Activated naive CD4-positive, alpha-beta T cell treated with anti-CD3 and anti-CD28 coated beads, Interleukin-2, amount 50 U/mL, for 72 hours (primary cell): ENCODE measurements around the gene PUM1. TPM values are rescaled to one million over a fixed set of nuclear protein-coding genes. Genes with fewer than 3 reads are reported as not detected.

Source experiments
- ATAC-seq, 2 donors: fragments of 150-1000 bp; cut with Tn5 transposase; 2 replicates each; pipeline ENCODE4 v1.10.0; 2021; ENCODE audit warnings: mild to moderate bottlenecking in 2 of 2, moderate library complexity in 2 of 2
- DNase-seq, 2 donors: peaks; one replicate each; pipeline ENCODE4 v3.0.0; 2021 to 2022; ENCODE audit warnings: low spot score in 2 of 2
- H3K27ac Mint-ChIP-seq, 2 donors: one replicate each; pipeline ENCODE4 v1.8.0; 2022; ENCODE audit warnings: mild to moderate bottlenecking in 2 of 2, mixed read lengths in 2 of 2
- H3K36me3 Mint-ChIP-seq, 2 donors: one replicate each; pipeline ENCODE4 v1.8.0; 2022; ENCODE audit warnings: mixed read lengths in 2 of 2
- H3K9me3 Mint-ChIP-seq, 2 donors: one replicate each; pipeline ENCODE4 v1.8.0; 2022; ENCODE audit warnings: mixed read lengths in 2 of 2
- total RNA-seq, 2 donors: library from RNA; stranded (reverse); gene quantifications; one replicate each; pipeline ENCODE4 v1.2.3, GENCODE V29; 2022

Gene PUM1
- total RNA-seq, 2 donors from 2014 or later: 107 to 118 TPM

DNA sequence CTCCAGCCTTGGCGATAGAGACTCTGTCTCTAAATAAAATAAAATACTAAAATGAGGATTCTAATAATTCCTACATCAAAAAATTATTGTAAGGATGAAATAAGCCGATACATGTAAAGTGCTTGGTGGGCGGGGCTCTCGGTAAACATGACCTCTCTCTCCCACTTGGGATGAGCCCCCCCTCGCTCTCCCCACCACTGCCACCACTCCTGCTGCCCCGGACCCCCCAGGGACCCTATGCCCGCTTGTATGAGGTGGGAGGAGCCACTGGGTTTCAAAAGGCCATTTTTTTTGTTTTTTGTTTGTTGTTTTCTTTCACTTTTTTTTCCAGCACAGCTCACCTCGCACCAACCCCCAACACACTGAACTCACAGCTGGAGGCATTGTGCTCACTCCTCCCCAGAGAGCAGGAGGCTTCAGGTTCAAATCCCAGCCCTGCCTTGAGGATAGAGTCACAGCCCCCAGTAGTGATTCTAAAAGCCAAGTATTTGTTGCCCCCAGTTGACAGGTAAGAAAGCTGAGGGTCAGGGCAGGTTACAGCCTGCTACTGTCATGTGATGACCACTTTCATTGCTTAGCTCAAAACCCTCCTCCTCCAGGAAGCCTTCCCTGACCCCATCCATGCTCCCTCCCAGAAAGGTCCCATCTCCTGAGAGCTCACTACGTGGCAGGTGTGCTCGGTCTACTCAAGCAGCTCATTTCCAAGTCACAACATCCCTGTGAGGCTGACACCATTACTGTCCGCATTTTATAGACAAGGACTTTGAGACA lies 161.1 kb downstream of the PUM1 start:
- Mint-ChIP-seq H3K27ac (no peak overlapping the region), H3K36me3 (peaks cover 4 to 6% of the 10 kb centered on the region in 2 donors), H3K9me3 (no peaks in the 10 kb centered on the region)
- DNase-seq (no peak), ATAC-seq (no peak)

DNA sequence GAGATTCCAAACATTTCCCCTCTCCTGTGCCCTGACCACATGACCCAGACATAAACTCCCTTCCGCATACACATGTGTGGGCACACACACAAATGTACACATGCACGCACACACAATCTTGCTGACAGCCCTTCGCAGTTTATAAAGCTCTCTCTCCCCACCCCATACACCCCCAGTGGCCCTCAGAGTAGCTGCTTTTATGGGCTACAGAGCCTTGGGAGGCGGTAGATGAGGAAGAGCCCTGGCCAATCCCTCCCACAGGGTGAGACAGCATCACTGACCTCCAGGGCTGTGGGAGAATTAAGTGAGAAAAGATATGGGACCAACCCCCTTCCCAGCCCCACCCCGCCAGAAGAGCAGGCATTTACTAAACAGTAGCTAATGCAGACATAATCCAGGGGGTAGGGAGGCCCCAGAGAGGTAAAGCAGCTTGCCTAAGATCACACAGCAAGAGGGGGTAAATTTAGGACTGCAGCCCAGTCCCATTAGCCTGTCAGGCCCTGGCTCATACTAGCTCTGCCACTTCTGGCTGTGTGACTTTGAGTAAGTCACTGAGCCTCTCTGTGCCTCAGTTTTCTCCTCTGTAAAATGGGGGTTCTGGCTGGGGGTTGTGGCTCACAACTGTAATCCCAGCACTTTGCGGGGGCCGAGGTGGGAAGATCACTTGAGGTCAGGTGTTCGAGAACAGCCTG lies 162.0 kb downstream of the PUM1 start:
- Mint-ChIP-seq H3K27ac (no peak overlapping the region), H3K36me3 (peaks cover 0 to 6% of the 10 kb centered on the region in 2 donors), H3K9me3 (no peaks in the 10 kb centered on the region)
- ATAC-seq: no peak
- no peak for DNase-seq

DNA sequence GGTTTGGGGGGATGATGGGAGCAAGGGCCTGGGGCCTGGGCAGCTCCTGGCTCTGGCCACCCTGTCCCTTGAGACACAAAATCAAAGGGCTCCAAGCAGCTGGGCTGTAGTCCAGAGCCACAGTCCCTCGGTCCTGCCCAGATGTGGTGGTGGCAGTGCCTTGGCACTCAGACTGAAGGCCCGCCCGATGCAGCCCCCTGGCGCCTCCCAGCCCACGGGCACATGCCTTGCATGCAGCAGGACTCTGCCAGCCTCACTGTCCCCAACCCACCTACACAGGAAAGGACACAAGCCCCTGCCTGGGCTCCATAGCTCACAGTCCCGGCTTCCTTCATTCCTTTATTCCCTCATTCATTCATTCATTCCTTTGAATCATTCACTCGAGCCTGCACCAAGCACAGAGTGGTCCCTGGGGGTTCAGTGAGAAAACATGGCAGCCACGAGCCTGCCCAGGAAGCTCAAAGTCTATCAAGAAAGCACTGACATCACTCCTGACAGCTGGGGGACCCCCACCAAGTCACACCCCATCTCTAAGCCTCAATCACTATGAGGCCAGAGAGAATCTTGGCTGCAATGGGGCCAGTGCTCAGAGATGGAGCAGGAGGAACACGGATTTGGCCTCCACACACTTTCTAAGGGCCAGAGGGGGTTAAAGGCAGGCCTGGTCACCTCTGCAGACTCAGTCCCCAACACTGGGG lies 162.8 kb downstream of the PUM1 start:
- DNase-seq: no peak
- Mint-ChIP-seq H3K36me3 (peaks cover 0 to 6% of the 10 kb centered on the region in 2 donors), H3K9me3 (no peaks in the 10 kb centered on the region), H3K27ac (no peak overlapping the region)
- no peak for ATAC-seq

DNA sequence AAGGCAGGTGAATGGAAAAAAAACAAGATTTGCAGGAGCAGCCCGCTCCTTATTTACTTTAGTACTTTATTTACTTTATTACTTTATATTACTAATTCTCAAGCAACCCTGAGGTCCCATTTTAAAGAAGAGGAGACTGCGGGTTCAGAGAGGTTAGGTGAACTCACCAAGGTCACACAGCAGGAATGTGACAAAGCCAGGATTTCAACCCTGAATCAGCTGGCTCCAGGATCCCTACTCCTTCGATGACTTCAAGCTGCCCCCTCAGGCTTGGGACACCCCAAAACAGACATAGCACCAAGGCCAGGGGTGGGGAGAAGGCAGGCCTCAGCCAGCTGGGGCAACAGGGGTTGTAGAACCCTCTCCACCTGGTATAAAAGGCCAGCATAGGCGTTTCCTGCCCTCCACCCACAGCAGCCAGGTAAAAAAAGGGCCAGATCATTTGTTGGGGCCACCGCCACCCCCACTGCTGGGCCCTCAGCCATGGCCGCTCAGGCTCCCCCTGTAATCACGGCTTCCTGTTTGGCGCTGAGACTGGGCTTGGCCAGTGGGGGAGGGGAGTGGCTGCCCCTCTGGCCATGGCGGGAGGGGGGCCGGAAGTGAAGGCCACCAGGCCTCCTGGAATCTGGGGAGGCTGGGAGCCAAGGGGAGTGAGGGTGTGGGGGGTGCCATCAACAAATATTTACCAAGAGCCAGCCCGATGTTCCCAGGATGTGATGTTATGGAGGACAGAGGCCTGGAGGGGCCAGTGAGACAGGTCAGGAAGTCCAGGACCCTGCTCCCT lies 163.5 kb downstream of the PUM1 start:
- no peak overlapping the region for H3K27ac Mint-ChIP-seq
- H3K36me3 Mint-ChIP-seq: no peaks in the 10 kb centered on the region
- no peaks in the 10 kb centered on the region for H3K9me3 Mint-ChIP-seq
- DNase-seq (no peak), ATAC-seq (no peak)

DNA sequence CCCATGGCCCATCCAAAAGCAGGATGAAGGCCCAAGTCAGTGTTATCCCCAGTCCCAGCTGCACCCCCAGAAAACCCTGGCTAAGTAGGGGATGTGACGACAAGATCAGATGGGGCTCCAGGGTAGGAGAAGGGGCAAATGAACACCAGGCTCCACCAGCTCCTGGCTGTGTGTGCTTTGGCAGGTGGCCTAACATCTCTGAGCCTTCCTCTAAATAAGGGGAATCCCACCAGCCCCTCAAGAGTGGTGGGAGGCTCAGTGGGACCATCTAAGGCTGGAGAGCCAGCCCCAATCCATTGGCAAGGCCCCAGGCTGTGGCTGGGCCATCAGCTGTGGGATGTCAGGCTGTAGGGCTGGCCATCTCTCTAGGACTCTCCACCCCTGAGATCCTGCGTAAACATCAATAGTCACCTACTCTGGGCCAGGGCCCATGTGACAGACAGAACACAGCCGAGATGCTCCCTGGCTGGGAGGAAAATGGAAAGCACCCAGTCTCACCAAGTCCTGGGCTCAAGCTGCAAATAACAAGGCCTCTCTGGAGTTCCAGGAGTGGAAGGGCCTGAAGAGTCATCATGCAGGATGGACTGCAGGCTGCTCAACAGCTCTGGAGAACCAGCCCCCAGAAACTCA lies 164.5 kb downstream of the PUM1 start:
- H3K27ac Mint-ChIP-seq: no peak overlapping the region
- no peak for ATAC-seq
- H3K36me3 Mint-ChIP-seq: no peaks in the 10 kb centered on the region
- H3K9me3 Mint-ChIP-seq: no peaks in the 10 kb centered on the region
- no peak for DNase-seq

DNA sequence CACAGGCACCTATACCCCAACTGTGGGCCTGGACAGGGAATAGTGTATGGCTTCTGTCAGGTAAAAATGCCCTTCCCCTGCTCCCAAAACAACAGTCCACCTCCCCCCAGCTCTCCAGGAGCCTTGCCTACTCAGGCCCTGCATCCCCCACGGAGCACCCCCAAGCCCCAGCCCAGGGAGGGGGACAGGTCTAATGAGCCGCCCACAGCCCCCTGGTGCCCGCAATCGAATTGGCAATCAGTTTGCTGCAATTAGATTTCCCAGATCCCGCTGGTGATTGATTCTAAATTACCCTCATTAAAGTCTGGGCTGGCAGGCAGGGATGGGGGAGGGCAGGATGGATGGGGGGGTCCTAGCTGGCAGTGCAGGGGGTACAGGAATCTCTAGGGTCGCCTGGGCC lies 165.0 kb downstream of the PUM1 start:
- no peak for DNase-seq
- no peak for ATAC-seq
- H3K9me3 Mint-ChIP-seq: no peaks in the 10 kb centered on the region
- no peaks in the 10 kb centered on the region for H3K36me3 Mint-ChIP-seq
- no peak overlapping the region for H3K27ac Mint-ChIP-seq

DNA sequence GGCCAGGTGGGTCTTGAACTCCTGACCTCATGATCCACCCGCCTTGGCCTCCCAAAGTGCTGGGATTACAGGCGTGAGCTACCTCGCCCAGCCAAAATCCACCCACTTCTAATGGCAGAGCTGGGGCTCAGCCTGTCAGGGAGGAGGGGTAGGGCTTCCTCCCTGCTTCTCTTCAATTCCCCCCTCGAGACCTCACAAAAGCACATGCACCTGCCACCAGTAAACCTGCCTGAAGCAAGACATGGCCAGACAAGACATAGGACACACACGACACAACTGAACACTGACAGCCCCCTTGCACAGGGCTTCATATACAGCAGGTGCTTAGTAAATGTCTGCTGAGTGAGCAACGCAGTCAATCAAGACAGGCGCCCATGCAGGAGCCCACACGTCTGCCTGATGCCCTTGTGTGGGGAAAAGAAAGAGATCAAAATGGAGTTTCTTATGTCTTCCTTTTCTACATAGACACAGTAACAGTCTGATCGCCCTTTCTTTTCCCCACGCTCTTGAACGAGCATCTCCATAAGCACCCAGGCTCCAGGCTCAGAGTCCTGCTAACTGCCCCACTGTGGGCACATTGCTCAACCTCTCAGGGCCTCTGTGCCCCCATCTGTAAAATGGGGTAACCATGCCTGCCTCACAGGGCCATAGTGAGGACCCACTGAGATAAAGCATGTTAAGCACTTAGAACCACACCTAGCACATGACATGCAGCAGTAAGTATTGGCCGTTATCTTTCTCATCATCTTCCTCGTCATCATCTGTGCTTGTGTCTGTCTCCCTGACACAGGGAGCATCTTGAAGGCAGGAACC lies 165.7 kb downstream of the PUM1 start:
- Mint-ChIP-seq H3K9me3 (no peaks in the 10 kb centered on the region), H3K36me3 (no peaks in the 10 kb centered on the region), H3K27ac (no peak overlapping the region)
- no peak for DNase-seq
- no peak for ATAC-seq

DNA sequence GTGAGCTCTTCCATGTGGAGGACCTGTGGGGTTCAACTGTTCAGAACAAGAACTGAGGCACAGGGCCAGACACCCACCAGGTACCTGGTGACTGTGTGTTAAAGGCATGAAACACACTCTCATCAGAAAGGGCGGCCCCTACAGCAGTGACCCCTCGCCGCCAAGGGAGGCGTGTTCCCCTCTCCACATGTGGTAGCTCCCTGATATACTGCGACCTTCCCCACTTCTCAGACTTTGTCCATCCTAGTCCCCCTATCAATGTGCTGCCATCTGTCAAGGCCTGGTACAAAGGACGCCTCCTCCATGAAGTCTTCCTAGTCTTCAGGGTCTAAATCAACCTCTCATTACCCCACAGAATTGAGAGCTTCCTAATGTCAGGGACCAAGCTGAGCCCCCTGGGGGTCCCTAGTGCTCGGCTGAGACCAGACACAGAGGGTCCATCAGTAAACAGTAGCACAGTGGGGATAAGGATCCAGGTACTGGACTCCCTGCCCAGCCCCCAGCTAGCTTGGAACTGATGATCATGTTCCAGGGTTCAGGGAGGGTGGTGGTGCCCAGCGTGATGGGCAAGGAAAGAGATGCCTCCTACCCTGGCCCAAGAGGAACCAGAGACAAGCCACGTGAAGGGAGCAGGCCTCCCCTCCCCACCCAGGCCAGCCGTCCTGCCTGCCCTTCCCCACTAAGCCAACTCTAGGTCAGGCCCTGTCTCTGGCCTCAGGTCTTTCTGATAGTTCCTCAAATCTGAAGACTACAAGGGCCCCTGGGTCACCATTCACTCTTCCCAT lies 167.3 kb downstream of the PUM1 start:
- Mint-ChIP-seq H3K36me3 (no peaks in the 10 kb centered on the region), H3K27ac (no peak overlapping the region), H3K9me3 (peaks cover 0 to 4% of the 10 kb centered on the region in 2 donors)
- ATAC-seq (no peak), DNase-seq (no peak)

DNA sequence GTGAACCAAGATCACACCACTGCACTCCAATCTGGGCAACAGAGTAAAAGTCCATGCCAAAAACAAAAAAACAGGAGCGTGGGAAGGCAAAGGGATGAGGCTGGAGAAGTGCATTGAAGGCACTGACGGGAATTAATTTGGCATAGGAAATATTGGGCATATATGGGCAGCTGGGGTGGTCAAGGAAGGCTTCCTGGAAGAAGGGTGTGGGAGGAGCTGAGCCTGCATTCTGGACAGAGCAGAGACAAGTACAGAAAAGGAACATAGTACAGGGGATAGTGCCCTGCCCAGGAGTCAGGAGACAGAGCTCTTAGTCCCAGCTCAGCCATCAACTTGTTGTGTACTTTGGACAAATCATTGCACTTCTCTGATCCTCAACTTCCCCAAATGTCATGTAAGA lies 168.6 kb downstream of the PUM1 start:
- ATAC-seq: no peak
- DNase-seq: no peak
- H3K36me3 Mint-ChIP-seq: no peaks in the 10 kb centered on the region
- peaks cover 0 to 4% of the 10 kb centered on the region in 2 donors for H3K9me3 Mint-ChIP-seq
- no peak overlapping the region for H3K27ac Mint-ChIP-seq

DNA sequence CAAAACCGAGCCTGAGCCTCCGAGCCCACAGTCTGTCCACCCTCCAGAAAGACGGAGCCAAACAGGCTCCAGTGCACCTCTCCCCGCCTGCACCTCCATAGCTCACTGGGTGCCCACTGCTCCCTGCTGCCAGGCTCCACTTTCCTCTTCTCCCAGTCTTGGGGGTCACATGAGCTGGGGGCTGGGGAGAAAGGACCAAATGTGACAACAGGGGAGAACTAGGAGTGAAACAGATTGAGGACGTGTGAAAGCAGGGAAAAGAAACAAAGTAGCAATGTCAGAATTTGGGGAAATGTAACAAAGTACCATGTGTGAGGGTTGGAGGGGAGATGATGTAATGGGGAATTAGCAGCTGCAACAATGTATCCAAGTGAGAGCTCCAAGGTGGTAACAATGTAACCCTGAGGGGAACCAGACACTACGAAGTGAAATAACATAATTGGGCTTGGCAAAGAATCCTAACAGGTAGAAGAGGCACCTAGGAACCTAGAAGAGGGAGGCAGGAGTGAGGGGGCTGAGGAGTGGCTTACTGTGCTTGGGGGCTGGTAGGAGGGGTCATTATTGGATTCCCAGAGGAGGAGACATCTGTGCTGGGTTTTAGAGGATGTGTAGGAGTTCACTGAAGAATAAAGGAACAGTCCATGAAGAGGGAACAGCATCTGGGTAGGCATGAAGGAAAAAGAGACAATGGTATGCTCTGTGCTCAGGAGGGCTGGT lies 169.4 kb downstream of the PUM1 start:
- DNase-seq (no peak), ATAC-seq (no peak)
- H3K9me3 Mint-ChIP-seq: peaks cover 0 to 4% of the 10 kb centered on the region in 2 donors
- H3K36me3 Mint-ChIP-seq: no peaks in the 10 kb centered on the region
- no peak overlapping the region for H3K27ac Mint-ChIP-seq

DNA sequence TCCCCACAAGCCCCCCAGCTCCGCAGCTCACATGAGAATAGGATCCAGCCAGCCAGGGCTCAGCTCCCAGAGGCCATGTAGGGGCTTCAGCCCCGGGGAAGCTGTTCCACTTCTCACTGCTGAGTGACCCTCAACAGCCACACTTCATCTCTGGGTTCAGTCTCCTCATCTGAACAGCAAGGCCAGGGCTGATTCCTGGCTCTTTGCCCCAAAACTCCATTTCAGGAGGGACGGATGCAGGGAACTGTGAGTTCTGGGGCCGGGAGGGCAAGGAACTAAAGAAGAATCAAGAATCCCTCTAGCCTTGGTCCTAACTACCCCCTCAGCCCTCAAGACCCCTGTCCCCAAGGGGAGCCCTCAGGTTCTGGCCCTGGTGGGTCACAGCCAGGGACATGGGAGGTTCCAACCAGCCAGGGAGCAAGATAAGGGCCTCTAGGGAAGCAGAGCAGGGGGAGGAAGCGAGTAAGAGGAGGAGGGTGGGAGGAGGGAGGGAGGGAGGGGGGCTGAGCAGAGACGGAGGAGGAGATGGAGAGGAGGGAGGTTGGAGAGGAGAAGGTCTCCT lies 170.1 kb downstream of the PUM1 start:
- Mint-ChIP-seq H3K36me3 (no peaks in the 10 kb centered on the region), H3K27ac (no peak overlapping the region), H3K9me3 (peaks cover 0 to 4% of the 10 kb centered on the region in 2 donors)
- DNase-seq: no peak
- ATAC-seq: no peak

DNA sequence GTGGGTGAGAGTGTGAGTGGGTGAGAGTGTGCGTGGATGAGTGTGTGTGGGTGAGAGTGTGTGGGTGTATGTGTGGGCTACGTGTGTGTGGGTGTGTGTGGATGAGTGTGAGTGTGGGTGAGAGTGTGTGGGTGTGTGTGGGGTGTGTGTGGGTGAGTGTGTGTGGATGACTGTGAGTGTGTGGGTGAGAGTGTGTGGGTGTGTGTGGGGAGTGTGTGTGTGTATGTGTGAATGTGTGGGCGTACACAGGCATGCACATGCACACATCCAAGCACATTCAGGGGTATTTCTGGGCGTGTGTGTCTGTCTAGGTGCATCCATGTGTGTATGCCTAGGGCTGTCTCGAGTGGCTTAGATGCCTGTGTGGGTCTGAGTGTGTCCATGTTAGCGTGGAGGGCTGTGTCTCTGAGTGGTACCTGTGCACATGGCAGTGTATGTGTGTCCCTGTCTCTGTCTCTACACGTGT lies 171.0 kb downstream of the PUM1 start:
- no peak overlapping the region for H3K27ac Mint-ChIP-seq
- DNase-seq (no peak), ATAC-seq (no peak)
- no peaks in the 10 kb centered on the region for H3K36me3 Mint-ChIP-seq
- H3K9me3 Mint-ChIP-seq: peaks cover 0 to 4% of the 10 kb centered on the region in 2 donors

DNA sequence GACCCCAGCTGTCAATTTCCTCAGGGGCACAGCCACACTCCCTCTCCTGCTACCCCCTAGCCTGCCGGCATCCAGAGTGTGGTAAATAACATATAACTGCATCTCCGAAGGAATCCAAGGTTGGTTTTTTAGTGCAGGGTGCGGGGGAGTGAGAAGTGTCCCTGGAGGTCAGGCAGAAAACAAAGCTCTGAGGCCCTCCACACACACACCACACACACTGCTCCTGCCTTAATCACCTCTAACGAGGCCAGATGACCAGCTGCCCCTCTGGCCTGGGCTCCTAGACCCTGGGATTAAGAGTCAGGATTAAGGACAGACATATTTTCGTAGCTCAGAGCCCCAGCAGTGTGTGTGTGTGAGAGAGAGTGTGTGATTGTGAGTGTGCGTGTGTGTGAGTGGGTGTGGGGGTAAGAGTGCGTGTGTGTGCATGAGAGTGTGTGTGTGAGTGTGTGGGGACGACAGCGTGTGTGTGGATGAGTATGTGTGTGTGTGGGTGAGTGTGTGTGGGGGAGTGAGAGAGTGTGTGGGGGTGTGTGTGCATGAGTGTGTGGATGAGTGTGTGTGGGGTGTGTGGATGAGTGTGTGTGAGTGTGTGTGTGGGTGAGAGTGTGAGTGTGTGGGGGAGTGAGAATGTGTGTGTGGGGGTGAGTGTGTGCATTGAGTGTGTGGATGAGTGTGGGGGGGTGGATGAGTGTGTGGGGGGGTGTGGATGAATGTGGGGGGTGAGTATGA lies 171.6 kb downstream of the PUM1 start:
- no peak overlapping the region for H3K27ac Mint-ChIP-seq
- DNase-seq: no peak
- H3K36me3 Mint-ChIP-seq: no peaks in the 10 kb centered on the region
- peaks cover 0 to 4% of the 10 kb centered on the region in 2 donors for H3K9me3 Mint-ChIP-seq
- ATAC-seq: no peak

DNA sequence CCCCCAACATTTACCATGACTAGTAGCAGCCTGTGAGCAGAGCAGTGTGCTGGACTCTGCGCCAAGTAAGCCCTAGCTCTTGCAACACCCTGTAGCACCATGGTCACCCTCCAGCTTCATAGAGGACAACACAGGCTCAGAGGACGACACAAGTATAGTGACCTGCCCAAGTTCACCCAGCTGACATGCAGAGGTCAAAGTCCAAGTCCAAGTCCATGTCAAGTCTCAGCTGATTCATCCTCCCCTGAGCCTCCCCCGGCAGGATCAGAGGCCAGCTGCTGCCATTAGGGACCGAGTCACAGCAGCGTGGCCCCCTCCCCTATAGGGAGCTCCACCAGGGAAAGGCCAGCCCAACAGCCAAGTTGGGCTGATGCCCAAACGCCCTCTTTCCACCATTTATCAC lies 172.8 kb downstream of the PUM1 start:
- ATAC-seq (no peak), DNase-seq (no peak)
- no peak overlapping the region for H3K27ac Mint-ChIP-seq
- H3K9me3 Mint-ChIP-seq: peaks cover 0 to 4% of the 10 kb centered on the region in 2 donors
- H3K36me3 Mint-ChIP-seq: no peaks in the 10 kb centered on the region
